Fibroblast of lung (primary cell): ENCODE results near the gene FXYD6. TPM values are rescaled to one million over a fixed set of nuclear protein-coding genes. Genes with fewer than 3 reads are reported as not detected.

ENCODE experiments used
- DNase-seq, 2 donors: peaks; one replicate each; pipeline versions ENCODE4 v3.0.0 to v3.0.0-alpha.2; 2010; ENCODE audit warnings: low read depth in 2 of 2
- H2AFZ ChIP-seq: 2 replicates; pipeline ENCODE4 v1.5.1; 2012; ENCODE audit warnings: low read length, control low read depth, inconsistent platforms
- H3K27ac ChIP-seq: 2 replicates; pipeline ENCODE4 v1.5.1; 2011; ENCODE audit warnings: low read length, control low read depth; ENCODE audit not compliant: insufficient read depth
- H3K27me3 ChIP-seq: 2 replicates; pipeline ENCODE4 v1.5.1; 2011; ENCODE audit warnings: mild to moderate bottlenecking, low read length; ENCODE audit not compliant: control insufficient read depth, insufficient read depth
- H3K36me3 ChIP-seq: 2 replicates; pipeline ENCODE4 v1.5.1; 2011; ENCODE audit warnings: low read length; ENCODE audit not compliant: control insufficient read depth, insufficient read depth
- H3K4me1 ChIP-seq: 2 replicates; pipeline ENCODE4 v1.5.1; 2011; ENCODE audit warnings: low read length; ENCODE audit not compliant: control insufficient read depth, insufficient read depth; ENCODE audit errors: extremely low read depth
- H3K4me2 ChIP-seq: 2 replicates; pipeline ENCODE4 v1.5.1; 2011; ENCODE audit warnings: low read length, control low read depth; ENCODE audit not compliant: insufficient read depth; ENCODE audit errors: extremely low read depth
- H3K4me3 ChIP-seq, 4 experiments: fragments of 200-600 bp in 1 of 4; sonication (generic) in 1 of 4; replicated peaks in 1 of 4; 2 replicates each; pipeline ENCODE4 v1.5.1; 2011 to 2016; ENCODE audit warnings: low read length in 4 of 4, low read depth in 3 of 4, mild to moderate bottlenecking in 3 of 4, control low read depth in 2 of 4, inconsistent platforms in 1 of 4, mixed read lengths in 1 of 4; ENCODE audit not compliant: insufficient read depth in 1 of 4; ENCODE audit errors: control extremely low read depth in 1 of 4
- H3K79me2 ChIP-seq: 2 replicates; pipeline ENCODE4 v1.5.1; 2012; ENCODE audit warnings: mild to moderate bottlenecking, low read length, inconsistent platforms; ENCODE audit not compliant: control insufficient read depth, insufficient read depth
- H3K9ac ChIP-seq: 2 replicates; pipeline ENCODE4 v1.5.1; 2011; ENCODE audit warnings: mild to moderate bottlenecking, low read length, control low read depth; ENCODE audit not compliant: insufficient read depth
- H3K9me3 ChIP-seq: 2 replicates; pipeline ENCODE4 v1.5.1; 2012; ENCODE audit warnings: low read depth, low read length; ENCODE audit not compliant: control insufficient read depth, insufficient read depth
- H4K20me1 ChIP-seq: 2 replicates; pipeline ENCODE4 v1.5.1; 2011; ENCODE audit warnings: low read length; ENCODE audit not compliant: control insufficient read depth, insufficient read depth; ENCODE audit errors: extremely low read depth
- CTCF ChIP-seq, 2 donors: IDR thresholded peaks in 1 of 2; conservative IDR thresholded peaks in 1 of 2; 1 replicate in 1 of 2; 2 replicates in 1 of 2; pipeline ENCODE4 v1.5.1; 2011 to 2012; ENCODE audit warnings: low read length in 2 of 2, control low read depth in 1 of 2, inconsistent platforms in 1 of 2, low read depth in 1 of 2, mild to moderate bottlenecking in 1 of 2
- EZH2 ChIP-seq: IDR thresholded peaks from 2 replicates; pipeline ENCODE4 v1.5.1; 2012; ENCODE audit warnings: low read length, control low read depth, mild to moderate bottlenecking; ENCODE audit errors: missing control alignments
- polyA plus RNA-seq, 2 donors: library from polyadenylated mRNA; depleted of rRNA in 1 of 2; stranded (reverse) in 1 of 2; unstranded in 1 of 2; fragments of >200 nt; gene quantifications; 2 replicates each; pipeline ENCODE4 v1.2.1, GENCODE V29; 2011 to 2012; ENCODE audit warnings: missing spikeins in 1 of 2
- total RNA-seq: library from RNA; depleted of rRNA; stranded (reverse); fragments of >200 nt; gene quantifications from 2 replicates; pipeline ENCODE4 v1.2.1, GENCODE V29; 2014

The FXYD6 gene
- total and polyA plus RNA-seq, 2 donors (not counting 1 experiment from before 2014, with no cell fraction given) = 0.43 to 5.1 TPM

DNA sequence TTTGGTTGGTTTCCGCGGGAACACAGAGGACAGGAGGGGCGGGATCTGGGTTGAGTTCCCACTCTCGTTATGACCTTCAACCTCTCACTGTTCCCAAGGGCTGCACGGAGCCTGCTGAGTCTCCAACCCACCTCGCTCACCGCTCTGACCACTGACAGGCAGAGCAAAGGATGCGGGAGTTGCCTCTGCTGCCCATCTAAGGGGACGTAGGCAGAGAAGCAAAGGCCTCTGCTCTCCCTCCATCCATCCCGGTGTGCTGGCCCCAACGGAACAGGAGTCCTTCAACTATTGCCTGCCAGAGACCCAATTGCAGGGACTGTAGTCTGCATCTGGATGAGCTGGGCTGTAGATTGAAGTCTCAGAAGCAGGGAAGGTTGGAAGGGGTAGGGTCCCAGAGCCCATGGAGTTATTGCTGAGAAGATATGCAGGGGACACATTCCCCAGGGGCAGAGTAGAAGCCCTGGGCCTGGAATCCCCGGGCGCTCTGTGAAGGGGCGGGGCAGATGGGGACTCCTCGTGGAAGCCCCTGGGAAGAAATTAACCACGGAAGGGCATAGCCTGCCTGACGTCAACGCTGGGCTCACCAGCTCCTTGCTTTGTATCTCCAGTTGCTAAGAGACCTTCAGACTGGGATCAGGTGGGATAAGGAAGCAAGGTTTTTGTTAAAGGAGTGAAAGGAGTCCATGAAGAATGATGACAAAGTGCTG lies 39.2 kb downstream of the FXYD6 start:
- H3K9me3 ChIP-seq = no peaks in the 10 kb centered on the region

GRCh38 chr11:117836077-117836960 lies 40.1 kb downstream of the FXYD6 start:
- Histone ChIP-seq H4K20me1 (no peaks in the 10 kb centered on the region), H3K27me3 (no peaks in the 10 kb centered on the region), H3K36me3 (no peaks in the 10 kb centered on the region), H3K4me1 (no peaks in the 10 kb centered on the region), H3K4me3 (no peak overlapping the region), H2AFZ (no peak overlapping the region), H3K79me2 (no peaks in the 10 kb centered on the region), H3K9ac (no peak overlapping the region), H3K9me3 (no peaks in the 10 kb centered on the region), H3K4me2 (no peak overlapping the region), H3K27ac (no peak overlapping the region)
- TF ChIP-seq CTCF (conservative IDR thresholded peaks at IDR 0.05 in 1 of 2, IDR thresholded peaks at IDR 0.05 in 1 of 2; ENCODE audit: low read depth in 1 of 2, low read length in 2 of 2) = no peak
- no peak for TF ChIP-seq EZH2
- no peak for DNase-seq

More for the DNA sequence above, 39.2 kb downstream of the FXYD6 start:
- TF ChIP-seq EZH2 (no peak), CTCF (conservative IDR thresholded peaks at IDR 0.05 in 1 of 2, IDR thresholded peaks at IDR 0.05 in 1 of 2; ENCODE audit: low read depth in 1 of 2, low read length in 2 of 2) (no peak)
- H3K27me3 ChIP-seq = no peaks in the 10 kb centered on the region
- H3K9ac ChIP-seq = no peak overlapping the region
- H4K20me1 ChIP-seq = no peaks in the 10 kb centered on the region
- no peaks in the 10 kb centered on the region for H3K79me2 ChIP-seq
- no peak overlapping the region for H2AFZ ChIP-seq
- no peak overlapping the region for H3K4me2 ChIP-seq
- no peaks in the 10 kb centered on the region for H3K4me1 ChIP-seq
- no peak overlapping the region for H3K4me3 ChIP-seq
- no peaks in the 10 kb centered on the region for H3K36me3 ChIP-seq
- H3K27ac ChIP-seq = no peak overlapping the region
- no peak for DNase-seq

DNA sequence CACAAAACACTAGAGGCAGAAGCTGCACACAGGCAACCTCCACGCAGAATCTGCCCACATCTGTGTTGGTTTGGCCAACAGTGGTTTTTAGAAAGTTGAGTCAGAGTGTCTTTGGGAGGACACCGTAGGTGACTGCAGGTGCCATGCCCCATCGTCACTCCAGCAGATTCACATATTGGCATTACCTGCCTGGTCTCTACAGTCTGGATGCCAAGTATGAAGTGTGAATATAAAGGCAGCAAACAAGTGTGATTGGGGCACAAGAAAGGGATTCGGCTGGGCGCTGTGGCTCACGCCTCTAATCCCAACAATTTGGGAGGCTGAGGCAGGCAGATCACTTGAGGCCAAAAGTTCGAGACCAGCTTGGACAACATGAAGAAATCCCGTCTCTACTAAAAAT lies 40.9 kb downstream of the FXYD6 start:
- Histone ChIP-seq H3K79me2 (no peaks in the 10 kb centered on the region), H3K9me3 (no peaks in the 10 kb centered on the region), H3K4me1 (no peaks in the 10 kb centered on the region), H3K4me2 (no peak overlapping the region), H3K27me3 (peaks cover 3% of the 10 kb centered on the region), H3K4me3 (no peak overlapping the region), H3K27ac (no peak overlapping the region), H2AFZ (no peak overlapping the region), H4K20me1 (no peaks in the 10 kb centered on the region), H3K36me3 (no peaks in the 10 kb centered on the region), H3K9ac (no peak overlapping the region)
- TF ChIP-seq CTCF (conservative IDR thresholded peaks at IDR 0.05 in 1 of 2, IDR thresholded peaks at IDR 0.05 in 1 of 2; ENCODE audit: low read depth in 1 of 2, low read length in 2 of 2) = no peak
- TF ChIP-seq EZH2 = no peak
- DNase-seq = no peak
